ENCODE data around the gene GUCA2B.

The GUCA2B gene

GRCh38 chr1:42178249-42178648 lies 25.0 kb downstream of the GUCA2B start:
- FAIRE-seq: no peak
- TF ChIP-seq CTCF (IDR thresholded peaks at IDR 0.05; ENCODE audit: insufficient read depth, missing control alignments): no peak
- no peak for DNase-seq (ENCODE audit: insufficient read length, low spot score)

- DNase-seq (ENCODE audit: insufficient read length, low spot score) (no peak), FAIRE-seq (no peak)
- TF ChIP-seq CTCF (IDR thresholded peaks at IDR 0.05; ENCODE audit: insufficient read depth, missing control alignments): no peak
Observed at GRCh38 chr1:42179275-42179674, 26.1 kb downstream of the GUCA2B start.

- TF ChIP-seq CTCF (IDR thresholded peaks at IDR 0.05; ENCODE audit: insufficient read depth, missing control alignments): no peak
- DNase-seq (ENCODE audit: insufficient read length, low spot score) (no peak), FAIRE-seq (no peak)
Observed at GRCh38 chr1:42179900-42180329, 26.7 kb downstream of the GUCA2B start.

- no peak for TF ChIP-seq CTCF (IDR thresholded peaks at IDR 0.05; ENCODE audit: insufficient read depth, missing control alignments)
- DNase-seq (ENCODE audit: insufficient read length, low spot score) (no peak), FAIRE-seq (no peak)
Observed at GRCh38 chr1:42181687-42182086, 28.5 kb downstream of the GUCA2B start.

GRCh38 chr1:42183210-42183956 lies 30.2 kb downstream of the GUCA2B start:
- no peak for FAIRE-seq
- no peak for DNase-seq (ENCODE audit: insufficient read length, low spot score)
- TF ChIP-seq CTCF (IDR thresholded peaks at IDR 0.05; ENCODE audit: insufficient read depth, missing control alignments): no peak

GRCh38 chr1:42183957-42184268 lies 30.7 kb downstream of the GUCA2B start:
- DNase-seq (ENCODE audit: insufficient read length, low spot score) (no peak), FAIRE-seq (no peak)
- no peak for TF ChIP-seq CTCF (IDR thresholded peaks at IDR 0.05; ENCODE audit: insufficient read depth, missing control alignments)

GRCh38 chr1:42184616-42185015 lies 31.4 kb downstream of the GUCA2B start:
- no peak for FAIRE-seq
- no peak for TF ChIP-seq CTCF (IDR thresholded peaks at IDR 0.05; ENCODE audit: insufficient read depth, missing control alignments)
- DNase-seq (ENCODE audit: insufficient read length, low spot score): no peak
